OCI-LY3 (cell line): ENCODE results near the gene ZER1.

Source experiments
- H2AFZ ChIP-seq: fragments of 200-600, 300-600 bp; shearing (Covaris generic); 2 replicates; pipeline ENCODE4 v1.6.0; 2014; ENCODE audit warnings: antibody characterized with exemption, low read depth, low read length
- H3K27ac ChIP-seq: fragments of 200-600, 300-600 bp; sonication (generic); 2 replicates; pipeline ENCODE4 v1.5.1; 2014; ENCODE audit warnings: mild to moderate bottlenecking, low read length, moderate library complexity, mixed read lengths
- H3K27me3 ChIP-seq: fragments of 200-600, 300-600 bp; sonication (generic); 2 replicates; pipeline ENCODE4 v1.6.1; 2014; ENCODE audit warnings: low read depth, low read length, mixed read lengths
- H3K36me3 ChIP-seq: fragments of 200-600, 300-600 bp; sonication (generic); replicated peaks from 2 replicates; pipeline ENCODE3; 2014; ENCODE audit warnings: low read depth, low read length, mixed read lengths
- H3K4me1 ChIP-seq: fragments of 300-600, 200-600 bp; sonication (generic); 2 replicates; pipeline ENCODE4 v1.6.1; 2014; ENCODE audit warnings: low read length, mixed read lengths
- H3K4me2 ChIP-seq: fragments of 200-600, 300-600 bp; sonication (generic); 2 replicates; pipeline ENCODE4 v1.6.1; 2014; ENCODE audit warnings: low read length, mixed read lengths
- H3K4me3 ChIP-seq: fragments of 300-600, 200-600 bp; sonication (generic); 2 replicates; pipeline ENCODE4 v1.5.1; 2014; ENCODE audit warnings: antibody characterized with exemption, mild to moderate bottlenecking, low read length, moderate library complexity
- H3K79me2 ChIP-seq: fragments of 300-600, 200-600 bp; shearing (Covaris generic); 2 replicates; pipeline ENCODE4 v1.6.1; 2014; ENCODE audit warnings: mild to moderate bottlenecking, low read length, mixed read lengths
- H3K9ac ChIP-seq: fragments of 300-600, 200-600 bp; shearing (Covaris generic); 2 replicates; pipeline ENCODE4 v1.6.0; 2014; ENCODE audit warnings: mild to moderate bottlenecking, low read length, moderate library complexity
- H3K9me3 ChIP-seq: fragments of 200-600, 300-600 bp; shearing (Covaris generic); 2 replicates; pipeline ENCODE4 v1.6.1; 2014; ENCODE audit warnings: low read length, mixed read lengths; ENCODE audit not compliant: insufficient read depth
- H4K20me1 ChIP-seq: fragments of 200-600, 300-600 bp; sonication (generic); 2 replicates; pipeline ENCODE4 v1.6.1; 2016; ENCODE audit warnings: low read length, mixed read lengths; ENCODE audit not compliant: insufficient read depth
- CTCF ChIP-seq: fragments of 200-600, 300-600 bp; sonication (generic); IDR thresholded peaks from 2 replicates; pipeline ENCODE4 v1.5.1; 2014; ENCODE audit warnings: antibody characterized with exemption, low read length, low read depth
- EZH2phosphoT487 ChIP-seq: fragments of 200-600 bp; shearing (Covaris generic); IDR thresholded peaks from 2 replicates; pipeline ENCODE4 v1.6.1; 2018; ENCODE audit warnings: antibody characterized with exemption, mixed run types, low read depth

Gene ZER1

DNA sequence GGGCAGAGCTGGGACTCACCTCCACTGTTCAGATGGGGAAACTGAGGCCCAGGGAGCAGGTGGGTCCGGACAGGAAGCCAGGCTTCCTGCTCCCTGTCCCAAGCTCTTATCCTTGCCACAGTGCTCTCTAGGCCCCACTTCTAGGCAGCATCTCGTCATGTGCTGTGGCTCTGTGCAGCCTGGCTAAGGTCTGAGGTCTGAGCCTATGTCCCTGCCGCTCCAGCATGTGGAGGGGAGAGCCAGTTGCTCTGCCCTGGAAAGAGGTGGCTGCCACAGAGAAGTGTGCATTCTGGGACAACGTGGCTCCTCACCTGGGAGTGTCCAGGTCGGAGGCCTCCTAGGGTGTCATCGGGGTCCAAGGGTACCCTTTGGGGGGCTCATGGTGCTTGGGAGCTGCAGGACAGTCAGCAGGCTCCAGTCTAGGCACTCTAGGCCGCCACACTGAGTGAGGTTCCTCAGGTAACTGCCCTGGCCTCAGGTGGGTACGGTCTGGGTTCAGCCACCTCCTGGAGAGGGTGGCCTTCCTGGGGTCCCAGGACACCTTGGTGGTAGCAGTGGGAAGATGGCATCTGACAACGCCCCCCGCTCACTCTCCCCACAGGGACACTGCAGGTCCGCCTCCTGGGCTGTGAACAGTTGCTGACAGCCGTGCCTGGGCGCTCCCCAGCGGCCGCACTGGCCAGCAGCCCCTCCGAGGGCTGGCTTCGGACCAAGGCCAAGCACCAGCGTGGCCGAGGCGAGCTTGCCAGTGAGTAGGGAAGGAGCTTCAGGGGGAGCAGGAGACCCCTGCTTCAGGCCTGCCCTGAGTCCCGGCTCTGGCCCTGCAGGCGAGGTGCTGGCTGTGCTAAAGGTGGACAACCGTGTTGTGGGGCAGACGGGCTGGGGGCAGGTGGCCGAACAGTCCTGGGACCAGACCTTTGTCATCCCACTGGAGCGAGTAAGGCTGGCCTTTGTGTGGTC, 59.0 kb downstream of the ZER1 start:
- TF ChIP-seq EZH2phosphoT487 (no peak), CTCF (no peak)
- no peak overlapping the region for H3K4me2 ChIP-seq
- H2AFZ ChIP-seq: no peak overlapping the region
- H3K79me2 ChIP-seq: no peaks in the 10 kb centered on the region
- H3K36me3 ChIP-seq: peaks cover 4% of the 10 kb centered on the region
- H3K4me1 ChIP-seq: no peaks in the 10 kb centered on the region
- H4K20me1 ChIP-seq: no peaks in the 10 kb centered on the region
- no peaks in the 10 kb centered on the region for H3K9me3 ChIP-seq
- H3K27me3 ChIP-seq: no peaks in the 10 kb centered on the region
- no peak overlapping the region for H3K9ac ChIP-seq
- no peak overlapping the region for H3K27ac ChIP-seq
- no peak overlapping the region for H3K4me3 ChIP-seq

DNA sequence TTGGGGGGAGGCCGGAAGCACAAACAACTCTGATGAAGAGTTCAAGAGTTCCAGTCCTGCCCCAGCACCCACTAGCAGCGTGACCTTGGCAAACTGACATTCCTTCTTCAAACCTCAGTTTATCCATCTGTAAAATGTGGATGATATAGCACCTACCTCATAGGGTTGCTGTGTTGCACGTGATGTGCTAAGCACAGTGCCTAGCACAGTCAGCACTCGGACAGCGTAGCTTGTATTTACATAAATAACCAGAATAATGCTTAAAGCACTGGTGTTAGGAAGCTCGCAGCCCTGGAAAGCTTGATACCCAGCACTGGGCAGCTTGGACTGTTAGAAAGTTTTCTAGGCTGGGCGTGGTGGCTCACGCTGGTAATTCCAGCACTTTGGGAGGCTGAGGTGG, 64.3 kb downstream of the ZER1 start:
- H2AFZ ChIP-seq: no peak overlapping the region
- H3K79me2 ChIP-seq: peaks cover 19% of the 10 kb centered on the region; the same call in 1 of the 2 replicates
- H3K27ac ChIP-seq: no peak overlapping the region
- H3K4me3 ChIP-seq: no peak overlapping the region
- H3K9ac ChIP-seq: no peak overlapping the region
- H3K9me3 ChIP-seq: no peaks in the 10 kb centered on the region
- no peaks in the 10 kb centered on the region for H4K20me1 ChIP-seq
- no peak for TF ChIP-seq CTCF
- H3K36me3 ChIP-seq: peaks cover 3% of the 10 kb centered on the region
- peaks cover 6% of the 10 kb centered on the region; the same call in 1 of the 2 replicates for H3K4me1 ChIP-seq
- H3K27me3 ChIP-seq: no peaks in the 10 kb centered on the region
- H3K4me2 ChIP-seq: no peak overlapping the region

DNA sequence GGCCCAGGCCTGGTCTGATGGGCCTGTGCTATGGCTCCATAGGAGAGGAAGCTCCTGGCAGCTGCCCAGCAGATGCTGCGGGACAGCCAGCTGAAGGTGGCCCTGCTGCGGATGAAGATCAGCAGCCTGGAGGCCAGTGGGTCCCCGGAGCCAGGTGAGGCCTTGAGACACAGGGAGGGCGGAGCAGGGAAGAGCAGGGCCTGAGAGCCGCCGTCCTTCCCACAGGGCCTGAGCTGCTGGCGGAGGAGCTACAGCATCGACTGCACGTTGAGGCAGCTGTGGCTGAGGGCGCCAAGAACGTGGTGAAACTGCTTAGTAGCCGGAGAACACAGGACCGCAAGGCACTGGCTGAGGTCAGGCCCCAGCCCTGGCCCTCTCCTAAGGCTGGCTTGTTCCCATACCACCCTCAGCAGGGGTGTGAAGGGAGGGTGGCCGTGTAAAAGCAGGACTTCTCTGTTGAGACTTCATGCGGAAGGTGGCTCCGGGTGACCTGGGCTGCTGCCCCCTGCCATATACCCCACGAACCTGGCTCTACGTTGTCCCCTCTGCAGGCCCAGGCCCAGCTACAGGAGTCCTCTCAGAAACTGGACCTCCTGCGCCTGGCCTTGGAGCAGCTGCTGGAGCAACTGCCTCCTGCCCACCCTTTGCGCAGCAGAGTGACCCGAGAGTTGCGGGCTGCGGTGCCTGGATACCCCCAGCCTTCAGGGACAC, 64.9 kb downstream of the ZER1 start:
- Histone ChIP-seq H3K27ac (no peak overlapping the region), H3K27me3 (no peaks in the 10 kb centered on the region)

More for the DNA sequence above, 64.9 kb downstream of the ZER1 start:
- Histone ChIP-seq H3K4me2 (no peak overlapping the region), H3K79me2 (peaks cover 19% of the 10 kb centered on the region; the same call in 1 of the 2 replicates), H3K9ac (no peak overlapping the region), H2AFZ (no peak overlapping the region), H4K20me1 (no peaks in the 10 kb centered on the region), H3K36me3 (no peaks in the 10 kb centered on the region), H3K4me1 (peaks cover 6% of the 10 kb centered on the region; the same call in 1 of the 2 replicates), H3K9me3 (no peaks in the 10 kb centered on the region), H3K4me3 (no peak overlapping the region)
- TF ChIP-seq EZH2phosphoT487 (no peak), CTCF (no peak)
